Upper lobe of left lung (tissue), 4 donors: ENCODE results near the gene WDR90.

ENCODE experiments used
- POLR2AphosphoS5 ChIP-seq, 2 donors: sonication (generic); formaldehyde crosslinking; IDR thresholded peaks; one replicate each; pipeline ENCODE4 v1.5.1; 2017; ENCODE audit warnings: antibody characterized with exemption in 2 of 2
- TF ChIP-seq, protein P1 (sequence below), 6 experiments: fragments of 450-650 bp in 4 of 6; fragments of 200-600 bp in 2 of 6; sonication (generic) in 2 of 6; IDR thresholded peaks; one replicate each; pipeline ENCODE4 v1.5.1; 2016 to 2019; ENCODE audit warnings: antibody characterized with exemption in 6 of 6

DNA sequence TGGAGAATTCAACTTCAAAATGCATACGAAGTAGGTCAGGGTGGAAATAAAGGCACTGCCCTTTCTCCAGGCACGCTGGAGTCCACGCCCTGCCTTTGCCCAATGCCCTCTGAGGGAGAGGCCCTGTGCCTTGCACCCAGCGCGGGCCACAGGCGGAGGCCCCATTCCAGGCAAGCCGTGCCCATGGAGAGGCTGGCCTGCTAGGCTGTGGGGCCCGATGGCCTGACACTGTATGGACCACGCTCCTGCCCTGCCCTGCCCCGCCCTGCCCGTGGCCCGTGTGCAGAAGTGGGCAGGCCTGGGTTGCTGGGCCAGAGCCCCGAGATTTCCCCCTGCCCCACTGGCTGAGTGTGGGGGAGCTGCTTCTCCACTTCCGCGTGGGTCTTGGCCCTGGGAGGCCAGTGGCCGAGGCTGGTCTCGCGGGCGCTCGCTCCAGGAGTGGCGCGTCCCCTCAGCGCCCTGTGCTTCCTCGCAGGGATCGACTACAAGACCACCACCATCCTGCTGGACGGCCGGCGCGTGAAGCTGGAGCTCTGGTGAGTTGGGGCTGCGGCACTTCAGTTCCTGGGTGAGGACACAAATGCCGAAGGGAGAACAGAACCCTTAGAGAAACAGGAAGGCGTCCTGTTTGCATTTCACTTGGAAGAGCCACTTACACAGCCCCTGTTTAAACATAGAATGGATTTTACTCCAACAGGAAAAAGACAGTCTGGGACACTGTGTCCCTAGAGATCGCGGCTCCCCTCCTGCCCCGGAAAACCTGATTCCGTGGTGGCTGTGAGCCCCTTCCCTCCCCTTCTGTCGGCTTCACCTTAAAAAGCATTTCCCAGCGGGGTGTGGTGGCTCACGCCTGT lies 32.2 kb upstream of the WDR90 start:
- TF ChIP-seq, protein P1, sequence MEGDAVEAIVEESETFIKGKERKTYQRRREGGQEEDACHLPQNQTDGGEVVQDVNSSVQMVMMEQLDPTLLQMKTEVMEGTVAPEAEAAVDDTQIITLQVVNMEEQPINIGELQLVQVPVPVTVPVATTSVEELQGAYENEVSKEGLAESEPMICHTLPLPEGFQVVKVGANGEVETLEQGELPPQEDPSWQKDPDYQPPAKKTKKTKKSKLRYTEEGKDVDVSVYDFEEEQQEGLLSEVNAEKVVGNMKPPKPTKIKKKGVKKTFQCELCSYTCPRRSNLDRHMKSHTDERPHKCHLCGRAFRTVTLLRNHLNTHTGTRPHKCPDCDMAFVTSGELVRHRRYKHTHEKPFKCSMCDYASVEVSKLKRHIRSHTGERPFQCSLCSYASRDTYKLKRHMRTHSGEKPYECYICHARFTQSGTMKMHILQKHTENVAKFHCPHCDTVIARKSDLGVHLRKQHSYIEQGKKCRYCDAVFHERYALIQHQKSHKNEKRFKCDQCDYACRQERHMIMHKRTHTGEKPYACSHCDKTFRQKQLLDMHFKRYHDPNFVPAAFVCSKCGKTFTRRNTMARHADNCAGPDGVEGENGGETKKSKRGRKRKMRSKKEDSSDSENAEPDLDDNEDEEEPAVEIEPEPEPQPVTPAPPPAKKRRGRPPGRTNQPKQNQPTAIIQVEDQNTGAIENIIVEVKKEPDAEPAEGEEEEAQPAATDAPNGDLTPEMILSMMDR (IDR thresholded peaks at IDR 0.05), result no peak
- TF ChIP-seq POLR2AphosphoS5 (IDR thresholded peaks at IDR 0.05), result peak in 1 of 2 donors; percentile 7
